COLO829 (cell line): ENCODE data around the gene ADCY5.

Experiments
- DNase-seq: peaks from one replicate; pipeline ENCODE4 v3.0.0; 2012; ENCODE audit warnings: low spot score

ADCY5 gene

DNA sequence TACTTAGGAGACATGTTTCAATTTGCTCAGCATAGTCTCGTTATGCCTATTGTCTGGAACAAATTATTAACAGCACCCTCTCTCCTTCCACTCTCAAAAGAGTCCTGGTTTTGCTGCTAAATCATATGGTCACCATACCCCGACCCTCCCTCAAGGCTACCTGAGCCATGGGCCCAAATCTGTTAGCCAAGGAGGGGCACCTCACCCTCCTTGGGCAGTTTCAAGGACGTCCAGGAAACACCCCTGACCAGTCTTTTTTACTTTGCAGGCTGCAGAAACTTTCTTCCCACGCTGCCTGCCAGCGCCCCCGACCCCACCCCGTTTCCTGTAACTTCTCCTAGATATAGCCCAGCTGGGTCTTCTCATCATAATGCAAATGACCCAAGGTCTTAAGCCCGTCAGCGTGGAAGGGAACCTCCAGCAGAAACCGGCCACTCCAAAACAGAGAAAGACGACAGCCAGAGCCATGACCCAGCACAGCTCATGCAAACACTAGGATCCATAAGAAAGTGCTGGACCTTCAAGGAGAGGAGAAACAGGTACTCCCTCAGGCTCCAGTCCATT lies 62.3 kb downstream of the ADCY5 start:
- DNase-seq = no peak

DNA sequence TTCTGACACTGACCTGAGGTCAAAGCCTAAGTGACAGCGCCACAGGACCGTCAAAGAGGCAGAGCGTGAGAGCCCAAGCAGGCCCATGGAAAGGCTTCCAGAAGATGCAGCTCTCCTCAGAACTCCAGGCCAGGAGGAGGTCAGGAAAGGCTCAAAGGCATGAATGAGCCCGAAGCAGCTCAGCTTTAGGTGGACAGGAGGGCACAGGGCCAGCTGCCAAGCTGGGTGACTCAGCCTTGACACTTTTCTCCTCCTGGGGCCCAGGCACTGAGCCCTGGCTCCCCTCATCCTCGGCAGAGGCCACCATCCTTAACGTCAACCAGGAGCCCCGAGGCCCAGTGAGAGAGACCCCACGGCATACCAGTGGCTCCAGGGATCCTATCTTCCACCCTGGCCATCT lies 62.9 kb downstream of the ADCY5 start:
- no peak for DNase-seq

DNA sequence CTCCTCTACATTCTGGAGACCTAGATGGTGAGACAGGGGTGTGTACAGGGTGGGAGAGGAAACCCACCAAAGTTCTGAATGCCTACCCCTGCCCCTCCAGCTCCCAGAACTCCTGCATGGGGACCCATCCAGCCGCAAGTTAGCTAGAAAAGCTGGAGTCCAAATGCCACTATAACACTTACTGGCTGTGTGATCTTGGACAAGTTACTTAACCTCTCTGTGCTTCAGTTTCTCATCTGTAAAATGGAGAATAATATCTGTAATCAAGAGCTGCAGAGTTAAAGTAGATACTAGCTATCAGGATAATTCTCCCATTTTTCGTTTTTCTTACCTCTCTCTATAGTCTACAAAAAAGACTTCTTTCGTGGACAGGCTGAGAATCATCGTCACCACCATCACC lies 63.4 kb downstream of the ADCY5 start:
- no peak for DNase-seq

DNA sequence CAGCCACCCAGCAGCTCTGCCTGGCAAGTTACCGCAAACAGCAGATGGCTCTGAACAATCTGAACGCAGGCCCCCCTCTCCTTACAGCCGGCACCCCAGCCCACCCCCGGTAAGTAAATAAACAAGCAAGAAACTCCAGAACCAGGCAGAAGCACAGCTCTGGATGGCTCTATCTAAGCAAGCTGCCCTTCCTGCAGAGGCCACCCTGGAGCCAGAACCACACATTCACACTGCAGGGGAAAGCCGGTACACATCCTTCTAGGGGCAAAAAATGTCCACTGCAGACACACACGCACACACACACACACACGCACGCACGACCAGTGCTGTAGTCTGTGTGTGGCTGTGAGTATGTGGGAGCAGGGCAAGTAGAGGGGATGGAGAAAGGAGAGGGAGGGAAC lies 63.9 kb downstream of the ADCY5 start:
- DNase-seq = no peak

DNA sequence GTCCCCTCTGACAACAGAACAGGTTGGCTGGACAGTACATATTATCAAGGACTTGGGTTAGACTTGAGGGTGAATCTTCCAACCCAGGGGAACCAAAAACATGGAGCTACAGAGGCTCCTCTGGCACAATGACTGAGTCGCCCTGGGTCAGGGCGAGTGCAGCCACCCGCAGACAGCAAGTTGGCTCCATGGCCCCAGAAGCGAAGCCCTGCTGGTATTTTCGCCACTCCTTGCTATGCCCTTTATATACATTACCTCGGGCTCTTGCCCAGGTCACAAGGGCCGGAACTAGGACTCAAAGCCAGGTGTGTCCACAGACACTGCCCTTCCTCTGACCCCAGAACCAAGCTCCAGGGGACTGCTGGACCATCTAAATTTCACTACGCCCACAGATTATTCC lies 64.6 kb downstream of the ADCY5 start:
- DNase-seq = no peak

DNA sequence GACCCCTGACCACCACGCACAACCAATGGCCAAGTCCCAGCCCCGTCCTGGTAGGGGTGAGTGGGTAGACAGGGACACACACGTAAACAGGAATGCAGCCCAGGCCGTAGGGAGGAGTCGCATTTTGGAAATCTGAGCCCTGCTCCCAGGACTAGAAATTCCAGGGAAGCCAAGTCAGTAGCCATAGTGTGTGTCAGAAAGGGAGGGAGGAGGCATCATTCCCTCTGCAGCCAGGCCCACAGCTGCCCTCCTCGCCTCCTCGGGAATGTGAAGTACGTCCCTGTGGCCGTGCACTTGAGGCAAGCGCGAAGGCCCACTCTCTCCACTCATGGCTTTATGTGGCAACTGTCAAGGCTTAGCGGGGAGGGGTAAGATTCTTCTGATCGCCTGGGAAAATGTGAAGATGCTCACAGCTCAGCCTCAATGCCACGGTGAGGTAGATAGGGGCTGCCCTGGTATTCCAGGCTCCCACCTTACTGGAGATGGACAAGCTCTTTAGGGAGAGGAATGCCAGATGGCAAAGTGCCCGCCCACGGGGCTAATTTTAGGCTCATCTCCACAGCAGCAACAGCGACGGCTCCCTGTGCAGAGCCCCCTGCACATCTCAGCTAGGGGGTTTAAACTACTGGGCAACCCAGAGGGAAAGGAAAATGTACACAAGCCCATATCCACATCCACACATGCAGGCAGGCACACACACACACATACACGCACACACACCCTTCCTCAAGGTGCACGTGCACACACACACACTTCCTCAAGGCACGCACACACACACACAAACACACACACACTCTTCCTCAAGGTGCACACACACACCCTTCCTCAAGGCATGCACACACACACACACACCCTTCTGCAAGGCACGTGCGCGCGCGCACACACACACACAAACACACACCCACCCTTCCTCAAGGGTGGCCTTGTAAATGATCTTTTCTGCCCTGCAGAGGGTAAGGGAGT lies 65.5 kb downstream of the ADCY5 start:
- DNase-seq = no peak

DNA sequence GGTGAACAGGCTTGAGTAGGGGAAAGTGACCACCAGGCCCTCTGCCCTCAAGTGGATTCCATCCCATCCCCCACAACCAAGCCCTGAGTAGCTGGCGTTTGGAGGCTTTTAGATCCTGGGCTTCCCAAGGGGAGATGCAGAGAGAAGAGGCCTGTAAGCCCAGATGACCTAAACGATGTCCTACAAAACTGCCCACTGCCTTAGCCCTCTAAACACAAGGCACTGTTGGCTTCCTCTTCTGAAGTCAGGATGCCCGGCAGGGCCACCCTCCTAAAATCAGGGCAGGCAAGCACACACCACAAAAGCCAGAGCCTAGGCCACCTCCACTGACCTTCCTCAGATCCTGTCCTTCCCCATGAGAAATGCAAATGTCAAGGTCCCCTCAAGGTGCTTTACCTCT lies 68.6 kb downstream of the ADCY5 start:
- no peak for DNase-seq

DNA sequence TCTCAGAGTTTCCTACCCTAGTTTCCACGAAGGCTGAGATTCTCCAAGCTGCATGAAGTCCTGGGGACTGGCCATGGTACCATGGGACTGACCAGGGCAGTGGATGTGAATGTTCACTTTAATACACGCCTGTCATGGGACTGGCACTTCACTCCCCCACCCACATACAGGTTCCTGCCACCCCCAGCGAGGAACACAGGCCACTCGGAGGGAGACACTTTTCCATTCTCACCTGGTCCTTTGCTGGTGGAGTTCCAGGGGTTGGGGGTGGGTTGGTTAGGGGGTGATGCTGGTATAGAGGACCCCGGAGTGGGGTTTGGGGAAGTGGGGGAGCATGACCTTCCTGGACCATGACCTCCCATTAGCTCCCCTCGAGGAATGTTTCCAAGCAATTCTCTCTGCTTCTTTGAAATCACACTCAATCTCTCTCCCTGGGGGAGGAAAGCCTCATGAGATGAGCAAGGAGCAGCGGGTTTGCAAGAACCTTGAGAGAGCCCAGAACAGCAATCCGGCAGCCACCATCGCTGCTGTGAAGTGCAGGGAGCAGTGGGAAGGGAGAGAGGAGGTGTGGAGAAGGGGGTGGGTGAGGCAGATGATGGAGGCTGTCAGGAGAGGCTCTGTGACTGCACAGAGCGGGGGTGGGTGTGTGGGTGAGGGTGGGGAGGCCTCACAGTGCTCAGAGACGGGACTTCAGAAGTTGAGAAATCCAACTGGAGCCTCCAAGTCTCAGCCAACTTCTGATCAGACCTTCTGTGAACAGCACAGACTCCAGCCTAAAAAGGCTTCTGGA lies 69.7 kb downstream of the ADCY5 start:
- no peak for DNase-seq

DNA sequence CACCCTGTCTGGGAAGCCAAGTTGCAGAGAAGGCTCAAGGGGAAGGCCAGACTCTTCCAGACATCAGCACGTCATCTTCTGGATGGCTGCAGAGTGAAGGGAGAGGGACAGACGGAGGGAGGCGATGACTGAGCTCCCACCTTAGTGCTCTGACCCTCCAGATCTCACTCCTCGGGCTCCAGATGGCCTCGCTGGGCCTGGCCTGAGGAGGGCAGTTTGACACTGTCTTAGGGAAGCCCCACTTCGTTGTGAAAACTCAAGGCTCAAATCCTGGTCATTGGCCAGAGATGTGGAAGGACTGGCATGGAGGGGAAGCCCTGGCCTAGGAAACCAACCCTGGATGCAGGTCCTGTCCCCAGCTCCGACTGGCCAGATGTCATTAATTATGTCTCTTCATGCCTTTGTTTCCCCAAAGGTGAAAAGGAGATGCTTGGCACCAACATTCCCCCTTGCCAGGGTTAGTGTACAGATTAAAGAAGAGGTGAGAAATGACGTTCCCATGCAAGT lies 70.4 kb downstream of the ADCY5 start:
- no peak for DNase-seq

DNA sequence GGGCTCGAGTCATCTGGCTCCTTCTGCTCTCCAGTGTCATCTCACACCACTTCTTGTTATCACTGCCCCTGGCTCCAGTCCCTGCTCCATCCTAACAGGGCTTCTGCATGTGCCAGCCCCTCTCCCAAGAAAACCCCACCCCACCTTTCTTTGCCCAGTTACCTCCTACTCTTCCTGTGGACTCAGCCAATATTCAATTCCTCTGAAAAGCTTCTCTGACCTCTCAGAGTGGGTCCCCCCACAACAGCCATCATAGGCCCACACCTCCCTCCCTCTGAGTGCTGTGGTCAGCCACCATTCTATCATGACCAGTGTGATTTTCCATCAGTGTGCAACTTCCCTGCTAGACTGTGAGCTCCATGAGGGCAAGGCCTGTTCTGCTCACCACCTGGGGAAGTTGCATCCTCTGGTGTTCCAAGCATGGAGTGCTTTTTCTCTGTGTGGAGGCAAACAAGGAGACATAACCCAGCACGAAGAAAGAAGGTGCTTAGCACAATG lies 71.6 kb downstream of the ADCY5 start:
- DNase-seq = no peak

DNA sequence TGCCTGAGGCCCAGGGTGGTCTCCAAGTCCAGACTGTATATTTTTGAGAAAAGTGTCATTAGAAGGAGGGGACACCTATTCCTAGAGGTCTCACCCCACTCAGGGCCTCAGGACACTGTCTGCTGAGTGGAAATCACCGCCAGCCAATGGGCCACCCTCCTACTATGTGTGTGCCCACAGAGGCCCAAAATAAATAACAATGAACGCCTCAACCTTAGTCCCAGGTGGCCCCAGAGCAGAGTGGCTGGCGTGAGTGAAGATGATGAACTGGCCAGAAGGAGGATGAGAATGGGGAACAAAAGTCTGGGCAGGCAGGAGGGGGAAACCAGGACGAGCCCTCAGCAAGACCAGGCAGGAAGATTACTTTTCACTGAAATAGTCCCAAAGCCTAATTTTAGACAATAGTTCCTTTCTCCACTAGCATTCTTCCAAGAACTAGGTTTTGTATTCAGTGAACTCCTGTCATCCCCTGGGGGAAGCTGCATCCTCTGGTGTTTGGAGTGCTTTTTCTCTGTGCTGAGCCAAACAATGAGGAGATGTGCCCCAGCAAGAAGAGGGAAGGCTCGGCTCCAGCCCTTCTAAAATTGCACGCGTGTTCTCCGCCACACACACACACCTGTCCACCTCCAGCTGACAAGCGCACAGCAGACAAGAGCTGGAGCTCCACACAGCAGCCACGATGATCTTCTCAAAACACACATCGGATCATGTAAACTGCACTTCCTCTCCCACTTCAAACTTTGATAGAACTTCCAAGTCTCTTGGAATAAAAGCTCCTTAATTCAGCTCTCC lies 72.2 kb downstream of the ADCY5 start:
- peak; percentile 50 for DNase-seq

DNA sequence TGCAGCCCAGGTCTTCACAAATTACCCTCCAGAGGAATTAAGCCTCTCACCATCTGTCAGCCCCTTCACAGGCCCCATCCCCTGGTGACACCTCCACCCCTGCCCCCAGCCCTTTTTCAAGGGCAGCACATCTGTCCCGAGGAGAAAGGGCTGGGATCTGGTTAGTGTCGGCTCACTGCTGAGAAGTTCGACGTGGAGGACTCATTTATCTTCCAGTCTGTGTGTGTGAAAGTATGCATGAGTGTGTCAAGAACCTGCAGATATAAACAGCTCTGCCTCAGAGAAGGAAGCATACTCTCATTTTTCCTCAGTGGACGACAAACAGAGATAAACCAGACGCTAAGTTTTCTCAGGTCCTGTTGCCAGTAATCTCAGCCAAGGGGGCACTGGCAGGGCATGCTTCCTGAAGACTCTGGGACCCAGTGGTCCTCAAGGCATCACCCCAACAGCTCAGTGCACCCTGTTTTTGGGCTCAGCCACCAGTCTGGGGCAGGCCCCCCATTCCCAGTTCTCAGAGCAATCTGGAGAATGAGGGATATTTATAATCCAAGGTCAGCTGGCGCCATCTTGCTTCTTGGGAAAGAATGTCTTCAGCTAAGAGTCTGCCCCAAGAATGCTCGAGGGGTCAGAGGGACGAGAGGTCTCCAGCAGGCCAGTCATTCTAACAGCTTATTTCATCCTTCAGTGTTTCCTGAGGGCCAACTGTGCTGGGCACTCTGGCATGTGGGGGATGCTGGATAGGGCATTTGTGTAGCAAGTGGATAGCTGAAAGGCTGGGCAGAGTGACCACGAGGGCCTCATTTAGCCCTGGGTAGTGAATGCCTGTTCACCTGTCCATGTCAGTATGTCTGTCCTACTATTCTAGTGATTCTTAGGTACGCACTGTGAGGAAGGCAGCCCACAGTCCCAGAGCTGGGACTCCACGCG lies 73.6 kb downstream of the ADCY5 start:
- no peak for DNase-seq

DNA sequence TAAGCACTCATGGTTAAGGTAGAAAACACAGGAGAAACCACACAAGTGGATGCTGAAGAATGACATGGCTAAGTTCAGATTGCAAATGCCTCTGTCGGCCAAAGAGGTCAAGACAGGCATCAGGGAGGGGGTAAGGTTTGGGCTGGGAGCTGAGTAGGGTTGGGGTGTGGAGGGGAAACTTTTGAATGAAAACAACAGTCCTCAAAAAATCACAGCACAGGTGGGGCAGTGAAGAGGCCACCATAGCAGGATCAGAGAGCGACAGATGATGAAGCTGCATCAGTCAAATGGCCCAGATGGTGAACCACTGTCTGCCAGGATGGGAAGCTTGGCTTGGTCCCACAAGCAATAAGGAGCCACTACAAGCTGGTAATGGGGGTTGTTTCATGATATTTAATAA lies 74.9 kb downstream of the ADCY5 start:
- no peak for DNase-seq

DNA sequence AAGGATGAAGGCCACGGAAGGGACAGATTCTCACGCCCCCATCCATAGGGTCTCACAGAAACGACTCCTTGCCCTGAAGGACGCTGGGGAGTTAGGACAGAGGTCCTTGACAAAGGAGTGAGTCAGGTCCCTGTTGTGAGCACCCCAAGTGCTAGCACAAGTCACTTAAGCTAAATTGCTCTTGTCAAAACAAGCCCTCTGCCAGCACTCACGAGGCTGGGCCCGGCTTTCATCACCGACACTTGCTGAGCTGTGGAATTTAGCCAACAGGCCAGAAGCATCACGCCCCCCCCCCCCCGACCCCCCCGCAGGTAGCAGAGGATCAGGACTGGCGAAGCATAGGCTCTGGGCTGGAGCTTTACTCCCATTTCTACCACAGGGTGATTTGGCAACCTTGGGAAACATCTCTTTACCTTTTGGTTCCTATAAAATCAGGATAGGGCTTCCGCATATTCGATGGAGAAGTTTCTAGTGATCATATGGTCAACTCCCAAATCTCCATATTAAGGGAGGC lies 75.4 kb downstream of the ADCY5 start:
- no peak for DNase-seq

DNA sequence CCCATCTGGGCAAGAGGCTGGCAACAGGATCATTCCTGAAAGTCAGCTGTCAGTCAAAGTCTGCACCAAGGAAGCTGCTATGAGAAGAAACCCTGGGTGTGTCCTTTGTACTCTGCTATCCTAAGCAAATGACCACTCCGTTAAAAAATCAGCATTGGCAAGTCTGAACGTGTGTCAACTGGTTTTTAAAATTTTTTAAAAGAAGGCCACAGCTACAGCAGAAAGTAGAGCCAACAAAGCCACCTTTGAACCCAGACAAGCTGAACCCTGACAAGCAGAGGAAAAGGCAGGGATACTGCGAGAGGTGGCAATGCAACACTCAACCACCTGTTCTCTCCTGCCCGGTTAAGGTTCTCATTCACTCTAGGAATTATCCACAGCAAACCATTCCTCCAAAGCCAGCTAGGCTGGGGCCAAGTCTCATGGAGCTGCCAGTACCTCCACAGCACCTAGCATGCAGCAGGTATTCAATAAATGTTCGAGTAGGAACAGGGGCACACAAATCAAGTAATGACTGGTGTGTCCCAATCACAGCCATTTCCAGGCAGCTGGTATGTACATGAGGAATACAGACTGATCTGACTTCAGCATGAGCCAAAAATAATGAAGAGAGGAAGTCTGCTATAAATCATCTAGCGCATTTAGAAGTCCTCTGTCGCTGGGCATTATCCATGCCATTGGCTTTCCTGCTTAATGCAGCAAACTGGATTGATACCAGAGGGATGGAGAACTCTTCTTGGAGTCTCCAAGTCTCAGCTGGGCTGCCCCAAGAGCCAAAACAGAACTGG lies 76.0 kb downstream of the ADCY5 start:
- DNase-seq = no peak

DNA sequence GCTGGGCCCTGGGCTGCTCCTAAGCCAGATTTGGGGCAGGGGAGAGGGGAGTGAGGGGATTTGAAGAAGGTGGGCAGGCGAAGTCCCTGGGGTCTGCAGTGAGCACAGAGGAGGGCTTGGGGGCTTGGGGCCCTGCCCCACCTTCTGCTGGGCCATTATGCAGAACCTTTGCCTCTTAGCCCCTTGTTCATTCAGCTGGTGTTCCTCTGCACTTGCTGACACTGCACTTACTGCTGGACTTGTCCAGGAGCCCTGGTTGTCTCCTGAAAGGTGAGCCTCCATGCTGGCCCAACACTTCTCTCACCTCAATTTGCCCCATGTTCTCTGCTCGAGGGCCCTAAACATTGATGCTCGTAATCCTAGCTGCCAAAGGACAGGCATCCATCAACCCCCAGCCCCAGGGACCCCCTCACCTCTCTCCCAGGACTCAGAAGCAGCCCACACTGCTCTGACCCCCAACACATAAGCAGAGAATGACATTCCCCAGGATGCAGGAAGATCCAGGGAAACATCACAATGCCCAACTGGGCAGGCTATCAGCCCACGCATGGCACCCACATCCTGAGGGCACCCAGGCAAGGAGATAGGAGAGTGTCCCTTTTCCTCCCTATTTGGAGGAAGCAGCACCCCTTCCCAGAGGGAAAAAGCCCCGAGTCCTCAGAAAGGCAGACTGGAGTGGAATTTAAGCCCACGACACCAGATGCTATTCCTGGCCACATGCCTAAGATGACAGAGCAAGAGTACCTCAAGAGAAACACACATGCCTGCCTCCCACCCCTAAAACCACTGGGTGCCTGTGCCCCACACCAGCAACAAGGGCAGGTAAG lies 76.8 kb downstream of the ADCY5 start:
- DNase-seq = no peak

DNA sequence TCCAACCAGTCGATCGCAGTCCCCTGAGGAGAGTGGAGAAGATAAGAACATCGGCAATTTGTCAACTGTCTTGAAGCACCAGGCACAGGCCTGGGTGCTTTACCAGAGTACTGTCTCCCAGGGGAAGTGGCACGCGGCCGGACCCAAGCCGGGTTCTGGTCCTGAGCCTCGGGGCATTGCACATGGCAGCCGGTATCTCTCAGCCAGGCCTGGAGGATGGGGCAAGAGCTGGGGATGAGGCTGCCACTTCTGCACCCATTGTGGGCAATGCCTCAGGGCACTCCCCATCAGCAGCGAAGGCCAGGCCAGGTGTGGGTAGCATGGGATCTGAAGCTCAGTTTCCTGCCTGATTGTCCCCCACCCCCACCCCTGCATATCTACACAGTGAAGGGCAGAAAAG lies 77.5 kb downstream of the ADCY5 start:
- DNase-seq = no peak

DNA sequence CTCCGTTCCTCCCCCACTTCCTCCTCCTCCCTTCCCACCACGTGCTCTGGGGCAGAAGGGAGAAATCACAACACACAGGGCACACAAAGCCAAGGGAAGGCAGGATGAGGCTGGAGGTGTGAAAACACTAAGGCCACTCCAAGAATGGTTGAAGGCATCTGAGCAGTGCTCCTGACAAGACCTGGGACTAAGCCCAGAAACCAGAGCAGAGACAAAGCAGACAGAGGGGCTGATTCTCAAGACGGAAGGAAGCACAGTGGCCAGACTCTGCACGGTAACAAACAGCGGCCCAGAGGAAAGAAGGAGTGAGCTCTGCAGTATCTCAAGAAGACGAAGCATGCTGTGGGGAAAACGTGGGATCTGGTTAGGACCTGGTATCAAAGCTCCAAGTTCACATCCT lies 78.1 kb downstream of the ADCY5 start:
- DNase-seq = no peak

DNA sequence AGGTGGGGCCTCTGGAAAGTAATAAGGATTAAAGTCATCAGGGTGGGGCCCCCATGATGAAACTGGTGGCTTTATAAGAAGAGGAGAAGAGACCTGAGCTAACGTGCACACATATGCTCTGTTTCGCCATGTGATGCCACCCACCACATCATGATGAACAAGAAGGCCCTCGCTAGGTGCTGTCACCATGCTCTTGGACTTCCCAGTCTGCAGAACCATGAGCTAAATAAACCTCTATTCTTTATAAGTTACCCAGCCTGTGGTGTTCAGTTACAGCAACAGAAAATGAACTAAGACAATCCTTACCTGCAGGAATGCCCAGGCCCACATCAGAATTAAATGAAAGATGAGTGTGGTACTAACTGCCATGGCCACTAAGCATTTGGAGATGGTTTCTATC lies 79.8 kb downstream of the ADCY5 start:
- DNase-seq = no peak
